IMR-90 (cell line): Measurements from ENCODE around the gene NATD1. TPM values are rescaled to one million over a fixed set of nuclear protein-coding genes. Genes with fewer than 3 reads are reported as not detected.

Experiments
- ATAC-seq: fragments of 200-7000 bp; cut with Tn5 transposase; 2 replicates; pipeline ENCODE4 v1.9.1; 2020; ENCODE audit warnings: low read depth, mild to moderate bottlenecking, moderate library complexity
- BruUV-seq: library from RNA; stranded (reverse); fragments of 400-500 nt; replicated peaks from 2 replicates; lab custom pipeline; 2021; lab: Mats Ljungman, UMichigan
- CTCF ChIA-PET: fragments of 300-600 bp; formaldehyde crosslinking; extraction: SDS; loops from one replicate; lab custom pipeline; 2021; ENCODE audit warnings: antibody characterized with exemption; lab: Yijun Ruan, JAX
- POLR2A ChIA-PET: fragments of 300-600 bp; sonication (Branson Sonifier 250); formaldehyde crosslinking; loops from one replicate; lab custom pipeline; 2022; ENCODE audit warnings: antibody characterized with exemption; ENCODE audit not compliant: unreplicated experiment; lab: Charles Lee
- DNase-seq: peaks from one replicate; pipeline ENCODE4 v3.0.0; 2013
- H2AFZ ChIP-seq: replicated peaks from 2 replicates; pipeline ENCODE3; 2013; ENCODE audit warnings: low read length, mild to moderate bottlenecking; ENCODE audit not compliant: poor library complexity
- H2AK5ac ChIP-seq: 2 replicates; pipeline ENCODE4 v1.6.1; 2013; ENCODE audit warnings: low read depth, low read length, inconsistent platforms
- H2AK9ac ChIP-seq: replicated peaks from 2 replicates; pipeline ENCODE3; 2013; ENCODE audit warnings: mild to moderate bottlenecking, low read depth, low read length, moderate library complexity; ENCODE audit not compliant: poor library complexity
- H2BK120ac ChIP-seq: 2 replicates; pipeline ENCODE4 v1.6.1; 2013; ENCODE audit warnings: low read depth, low read length, inconsistent platforms
- H2BK15ac ChIP-seq: 3 replicates; pipeline ENCODE4 v1.6.1; 2013; ENCODE audit warnings: low read depth, low read length, inconsistent platforms
- H2BK20ac ChIP-seq: 2 replicates; pipeline ENCODE4 v1.6.1; 2013; ENCODE audit warnings: low read depth, mild to moderate bottlenecking, inconsistent platforms, low read length, moderate library complexity
- H2BK5ac ChIP-seq: 2 replicates; pipeline ENCODE4 v1.6.1; 2013; ENCODE audit warnings: mild to moderate bottlenecking, low read depth, low read length, inconsistent platforms; ENCODE audit not compliant: poor library complexity, severe bottlenecking
- H3K14ac ChIP-seq: replicated peaks from 2 replicates; pipeline ENCODE4 v1.6.1; 2013; ENCODE audit warnings: low read depth, low read length, inconsistent platforms
- H3K18ac ChIP-seq: 2 replicates; pipeline ENCODE4 v1.6.1; 2013; ENCODE audit warnings: low read depth, low read length, control low read depth
- H3K23ac ChIP-seq: 2 replicates; pipeline ENCODE4 v1.6.1; 2013; ENCODE audit warnings: low read depth, low read length, inconsistent platforms
- H3K27ac ChIP-seq: 2 replicates; pipeline ENCODE4 v1.5.1; 2013; ENCODE audit warnings: mild to moderate bottlenecking, control low read depth, low read length; ENCODE audit not compliant: insufficient read depth
- H3K27me3 ChIP-seq: 2 replicates; pipeline ENCODE4 v1.6.1; 2013; ENCODE audit warnings: low read length; ENCODE audit not compliant: control insufficient read depth, insufficient read depth
- H3K36me3 ChIP-seq: 2 replicates; pipeline ENCODE4 v1.6.1; 2013; ENCODE audit warnings: low read length, mixed read lengths; ENCODE audit not compliant: control insufficient read depth, insufficient read depth
- H3K4ac ChIP-seq: 2 replicates; pipeline ENCODE4 v1.6.1; 2013; ENCODE audit warnings: low read depth, low read length, inconsistent platforms
- H3K4me1 ChIP-seq: 2 replicates; pipeline ENCODE4 v1.6.1; 2013; ENCODE audit warnings: low read length, mixed read lengths; ENCODE audit not compliant: control insufficient read depth, insufficient read depth
- H3K4me2 ChIP-seq: 2 replicates; pipeline ENCODE4 v1.6.1; 2013; ENCODE audit warnings: low read depth, mild to moderate bottlenecking, control low read depth, low read length, moderate library complexity
- H3K4me3 ChIP-seq: 2 replicates; pipeline ENCODE4 v1.5.1; 2013; ENCODE audit warnings: low read depth, mild to moderate bottlenecking, control low read depth, low read length, moderate library complexity; ENCODE audit not compliant: insufficient read depth
- H3K56ac ChIP-seq: 2 replicates; pipeline ENCODE4 v1.6.1; 2013; ENCODE audit warnings: low read length, inconsistent platforms; ENCODE audit not compliant: insufficient read depth; ENCODE audit errors: extremely low read depth
- H3K79me1 ChIP-seq, 2 experiments: 2 replicates each; pipeline ENCODE4 v1.6.1; 2013; ENCODE audit warnings: low read length in 2 of 2, inconsistent platforms in 1 of 2, low read depth in 1 of 2
- H3K9ac ChIP-seq: 2 replicates; pipeline ENCODE4 v1.6.1; 2013; ENCODE audit warnings: low read depth, low read length, control low read depth
- H3K9me1 ChIP-seq: 2 replicates; pipeline ENCODE4 v1.6.1; 2013; ENCODE audit warnings: low read length, inconsistent platforms; ENCODE audit not compliant: insufficient read depth
- H3K9me3 ChIP-seq: 2 replicates; pipeline ENCODE4 v1.6.1; 2013; ENCODE audit warnings: low read length; ENCODE audit not compliant: control insufficient read depth, insufficient read depth
- H4K20me1 ChIP-seq: 2 replicates; pipeline ENCODE4 v1.6.1; 2013; ENCODE audit warnings: low read length, inconsistent platforms; ENCODE audit not compliant: insufficient read depth
- H4K5ac ChIP-seq: 2 replicates; pipeline ENCODE4 v1.6.1; 2013; ENCODE audit warnings: mild to moderate bottlenecking, low read depth, low read length, control low read depth
- H4K8ac ChIP-seq, 2 experiments: 2 replicates each; pipeline ENCODE4 v1.6.1; 2013; ENCODE audit warnings: low read depth in 2 of 2, low read length in 2 of 2, control low read depth in 1 of 2, inconsistent platforms in 1 of 2
- H4K91ac ChIP-seq: 2 replicates; pipeline ENCODE4 v1.6.1; 2013; ENCODE audit warnings: low read depth, low read length, inconsistent platforms; ENCODE audit not compliant: insufficient read depth
- CEBPB ChIP-seq: IDR thresholded peaks from 2 replicates; pipeline ENCODE4 v1.6.1; 2012; ENCODE audit warnings: low read depth, low read length, improper control_type of control experiment
- CHD1 ChIP-seq: IDR thresholded peaks from 2 replicates; pipeline ENCODE4 v1.6.1; 2012; ENCODE audit warnings: low read depth, low read length, improper control_type of control experiment
- CTCF ChIP-seq: conservative IDR thresholded peaks from 2 replicates; pipeline ENCODE4 v1.5.1; 2012; ENCODE audit warnings: mild to moderate bottlenecking, low read depth, low read length, improper control_type of control experiment
- ELK1 ChIP-seq: fragments of 150-350 bp; IDR thresholded peaks from 2 replicates; pipeline ENCODE4 v1.6.1; 2016; ENCODE audit warnings: low read depth, mild to moderate bottlenecking, low read length, moderate library complexity, borderline replicate concordance
- MAFK ChIP-seq: IDR thresholded peaks from 2 replicates; pipeline ENCODE4 v1.6.1; 2012; ENCODE audit warnings: low read depth, low read length, improper control_type of control experiment
- MAZ ChIP-seq: IDR thresholded peaks from 2 replicates; pipeline ENCODE4 v1.6.1; 2012; ENCODE audit warnings: low read depth, mild to moderate bottlenecking, low read length, improper control_type of control experiment, moderate library complexity, borderline replicate concordance
- MXI1 ChIP-seq: IDR thresholded peaks from 2 replicates; pipeline ENCODE4 v1.6.1; 2012; ENCODE audit warnings: low read depth, mild to moderate bottlenecking, low read length, moderate library complexity, borderline replicate concordance
- NFE2L2 ChIP-seq: fragments of 150-350 bp; IDR thresholded peaks from 2 replicates; pipeline ENCODE4 v1.6.1; 2016; ENCODE audit warnings: low read depth, mild to moderate bottlenecking, low read length
- POLR2A ChIP-seq: IDR thresholded peaks from 2 replicates; pipeline ENCODE4 v1.6.1; 2012; ENCODE audit warnings: mild to moderate bottlenecking, low read depth, low read length
- RCOR1 ChIP-seq: IDR thresholded peaks from 2 replicates; pipeline ENCODE4 v1.6.1; 2012; ENCODE audit warnings: mild to moderate bottlenecking, low read length, improper control_type of control experiment; ENCODE audit not compliant: insufficient replicate concordance
- RFX5 ChIP-seq: IDR thresholded peaks from 2 replicates; pipeline ENCODE4 v1.8.0; 2012; ENCODE audit warnings: low read depth, mild to moderate bottlenecking, low read length, moderate library complexity
- SMC3 ChIP-seq: fragments of 150-350 bp; IDR thresholded peaks from 2 replicates; pipeline ENCODE4 v1.6.1; 2016; ENCODE audit warnings: low read depth, mild to moderate bottlenecking, antibody characterized with exemption, low read length, moderate library complexity
- WGBS, 2 experiments: methylation state at CpG; one replicate each; pipeline versions ENCODE4 v1.1.5 to v1.1.7; 2013; ENCODE audit warnings: missing lambda C conversion rate in 2 of 2; ENCODE audit not compliant: insufficient read length in 1 of 2; ENCODE audit errors: extremely low coverage in 2 of 2; 5-methylcytosine and 5-hydroxymethylcytosine counted together
- dilution Hi-C: fragments of 300-500 bp; cut with HindIII; formaldehyde crosslinking; loops from one replicate; pipeline ENCODE4 v1.14.3; 2018; ENCODE audit warnings: low sequenced_read_pairs; ENCODE audit not compliant: unreplicated experiment
- in situ Hi-C: fragments of 300-500 bp; cut with MboI; formaldehyde crosslinking; loops from 3 replicates; pipeline ENCODE4 v1.14.3; 2019; ENCODE audit warnings: low sequenced_read_pairs, inconsistent platforms, mixed read lengths
- intact Hi-C: fragments of 100-400 bp; cut with micrococcal nuclease; formaldehyde crosslinking; loops from 2 replicates; pipeline ENCODE4 v1.10.0; 2022
- polyA plus RNA-seq, 3 experiments: library from polyadenylated mRNA; depleted of rRNA; stranded (reverse); fragments of >200 nt; gene quantifications; 2 replicates each; pipeline ENCODE4 v1.2.3, GENCODE V29; 2012; ENCODE audit warnings: low replicate concordance in 1 of 3
- total RNA-seq: library from RNA; depleted of rRNA; stranded (reverse); fragments of >200 nt; gene quantifications from 2 replicates; pipeline ENCODE4 v1.2.3, GENCODE V29; 2012

NATD1 gene
- total and polyA plus RNA-seq, 2 of the 4 experiments (the other 2 are of a cell fraction) = 0.90 to 4.3 TPM

- Histone ChIP-seq H2BK120ac (no peak overlapping the region), H3K27me3 (no peaks in the 10 kb centered on the region), H4K8ac (no peak overlapping the region), H2AK9ac (peak overlapping the region; percentile 34), H2BK20ac (no peak overlapping the region), H3K4ac (no peak overlapping the region), H3K9ac (no peak overlapping the region), H4K91ac (no peak overlapping the region), H3K9me1 (no peaks in the 10 kb centered on the region), H4K5ac (no peak overlapping the region), H3K36me3 (no peaks in the 10 kb centered on the region), H3K23ac (no peak overlapping the region), H3K79me1 (no peaks in the 10 kb centered on the region), H2BK15ac (no peak overlapping the region), H3K4me2 (no peak overlapping the region), H3K4me3 (no peak overlapping the region), H2BK5ac (no peak overlapping the region), H4K20me1 (no peaks in the 10 kb centered on the region), H3K9me3 (no peaks in the 10 kb centered on the region), H2AK5ac (no peak overlapping the region), H2AFZ (peak overlapping the region; percentile 26), H3K27ac (no peak overlapping the region), H3K4me1 (peaks cover 2% of the 10 kb centered on the region; the same call in 1 of the 2 replicates), H3K56ac (no peak overlapping the region), H3K14ac (no peak overlapping the region), H3K18ac (no peak overlapping the region)
- ATAC-seq = no peak; the same call in 1 of the 2 replicates
- WGBS, 2 experiments = no CpG with 5 or more reads among the region's 7 CpGs
- dilution Hi-C loops (no loop called here), intact Hi-C loops (no loop called here), in situ Hi-C loops (no loop called here)
- no peak for DNase-seq
- ChIA-PET CTCF (no interaction called here), POLR2A (no interaction called here)
- TF ChIP-seq RFX5 (no peak), CHD1 (no peak), SMC3 (no peak), NFE2L2 (no peak), ELK1 (no peak), MAFK (no peak), POLR2A (no peak), CTCF (no peak), MAZ (no peak), MXI1 (no peak), RCOR1 (no peak), CEBPB (no peak)
- no TSS peak for BruUV-seq
Measured at GRCh38 chr17:21268596-21269188, 15.5 kb upstream of the NATD1 start.
